ENCODE data around the gene PEX5.

DNA sequence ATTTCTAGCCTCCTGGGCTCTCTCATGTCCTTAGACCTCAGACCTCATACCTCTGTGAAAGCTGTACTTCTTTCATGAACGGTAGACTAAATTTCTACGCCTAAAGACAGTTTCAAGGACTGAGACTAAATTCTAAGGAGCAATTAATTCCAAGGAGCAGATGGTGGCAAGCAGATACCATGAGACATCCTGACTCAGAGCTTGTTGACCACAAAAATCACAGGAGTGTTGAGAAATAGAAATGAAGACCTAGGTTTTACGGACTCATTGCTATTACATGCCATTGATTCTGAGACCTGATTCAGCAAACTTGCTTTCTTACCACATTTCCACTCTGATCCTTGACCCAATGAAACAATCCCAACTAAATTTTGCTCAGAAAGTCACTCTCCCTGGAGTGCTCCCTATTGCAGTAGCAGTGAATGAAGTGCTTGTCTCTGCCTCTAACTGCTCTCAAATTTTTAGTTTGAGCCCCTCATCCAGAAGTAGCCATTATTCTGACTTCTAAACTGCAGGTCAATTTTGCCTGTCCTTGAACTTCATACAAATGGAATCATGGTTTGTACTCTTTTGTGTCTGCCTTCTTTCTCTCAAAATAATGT lies 52.0 kb downstream of the PEX5 start:
- TF ChIP-seq POLR2AphosphoS5 (IDR thresholded peaks at IDR 0.05; ENCODE audit: low read depth) = no peak
- TF ChIP-seq, protein P1, sequence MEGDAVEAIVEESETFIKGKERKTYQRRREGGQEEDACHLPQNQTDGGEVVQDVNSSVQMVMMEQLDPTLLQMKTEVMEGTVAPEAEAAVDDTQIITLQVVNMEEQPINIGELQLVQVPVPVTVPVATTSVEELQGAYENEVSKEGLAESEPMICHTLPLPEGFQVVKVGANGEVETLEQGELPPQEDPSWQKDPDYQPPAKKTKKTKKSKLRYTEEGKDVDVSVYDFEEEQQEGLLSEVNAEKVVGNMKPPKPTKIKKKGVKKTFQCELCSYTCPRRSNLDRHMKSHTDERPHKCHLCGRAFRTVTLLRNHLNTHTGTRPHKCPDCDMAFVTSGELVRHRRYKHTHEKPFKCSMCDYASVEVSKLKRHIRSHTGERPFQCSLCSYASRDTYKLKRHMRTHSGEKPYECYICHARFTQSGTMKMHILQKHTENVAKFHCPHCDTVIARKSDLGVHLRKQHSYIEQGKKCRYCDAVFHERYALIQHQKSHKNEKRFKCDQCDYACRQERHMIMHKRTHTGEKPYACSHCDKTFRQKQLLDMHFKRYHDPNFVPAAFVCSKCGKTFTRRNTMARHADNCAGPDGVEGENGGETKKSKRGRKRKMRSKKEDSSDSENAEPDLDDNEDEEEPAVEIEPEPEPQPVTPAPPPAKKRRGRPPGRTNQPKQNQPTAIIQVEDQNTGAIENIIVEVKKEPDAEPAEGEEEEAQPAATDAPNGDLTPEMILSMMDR (conservative IDR thresholded peaks at IDR 0.05; ENCODE audit: low read depth in 2 of 2) = no peak
- no peak for TF ChIP-seq EZH2 (IDR thresholded peaks at IDR 0.05; ENCODE audit: low read depth, unreplicated experiment)
- TF ChIP-seq, protein P2, sequence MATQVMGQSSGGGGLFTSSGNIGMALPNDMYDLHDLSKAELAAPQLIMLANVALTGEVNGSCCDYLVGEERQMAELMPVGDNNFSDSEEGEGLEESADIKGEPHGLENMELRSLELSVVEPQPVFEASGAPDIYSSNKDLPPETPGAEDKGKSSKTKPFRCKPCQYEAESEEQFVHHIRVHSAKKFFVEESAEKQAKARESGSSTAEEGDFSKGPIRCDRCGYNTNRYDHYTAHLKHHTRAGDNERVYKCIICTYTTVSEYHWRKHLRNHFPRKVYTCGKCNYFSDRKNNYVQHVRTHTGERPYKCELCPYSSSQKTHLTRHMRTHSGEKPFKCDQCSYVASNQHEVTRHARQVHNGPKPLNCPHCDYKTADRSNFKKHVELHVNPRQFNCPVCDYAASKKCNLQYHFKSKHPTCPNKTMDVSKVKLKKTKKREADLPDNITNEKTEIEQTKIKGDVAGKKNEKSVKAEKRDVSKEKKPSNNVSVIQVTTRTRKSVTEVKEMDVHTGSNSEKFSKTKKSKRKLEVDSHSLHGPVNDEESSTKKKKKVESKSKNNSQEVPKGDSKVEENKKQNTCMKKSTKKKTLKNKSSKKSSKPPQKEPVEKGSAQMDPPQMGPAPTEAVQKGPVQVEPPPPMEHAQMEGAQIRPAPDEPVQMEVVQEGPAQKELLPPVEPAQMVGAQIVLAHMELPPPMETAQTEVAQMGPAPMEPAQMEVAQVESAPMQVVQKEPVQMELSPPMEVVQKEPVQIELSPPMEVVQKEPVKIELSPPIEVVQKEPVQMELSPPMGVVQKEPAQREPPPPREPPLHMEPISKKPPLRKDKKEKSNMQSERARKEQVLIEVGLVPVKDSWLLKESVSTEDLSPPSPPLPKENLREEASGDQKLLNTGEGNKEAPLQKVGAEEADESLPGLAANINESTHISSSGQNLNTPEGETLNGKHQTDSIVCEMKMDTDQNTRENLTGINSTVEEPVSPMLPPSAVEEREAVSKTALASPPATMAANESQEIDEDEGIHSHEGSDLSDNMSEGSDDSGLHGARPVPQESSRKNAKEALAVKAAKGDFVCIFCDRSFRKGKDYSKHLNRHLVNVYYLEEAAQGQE (IDR thresholded peaks at IDR 0.05; ENCODE audit: unreplicated experiment) = no peak
- no peak for TF ChIP-seq CREB1 (CRISPR knock-in tag; IDR thresholded peaks at IDR 0.05; ENCODE audit: low read depth)
- no peak for TF ChIP-seq ZNF114 (CRISPR knock-in tag; IDR thresholded peaks at IDR 0.05)
- no peak for TF ChIP-seq JUNB (IDR thresholded peaks at IDR 0.05; ENCODE audit: unreplicated experiment)
- no peak for TF ChIP-seq NANOG (IDR thresholded peaks at IDR 0.05; ENCODE audit: borderline replicate concordance)
- TF ChIP-seq, protein P3, sequence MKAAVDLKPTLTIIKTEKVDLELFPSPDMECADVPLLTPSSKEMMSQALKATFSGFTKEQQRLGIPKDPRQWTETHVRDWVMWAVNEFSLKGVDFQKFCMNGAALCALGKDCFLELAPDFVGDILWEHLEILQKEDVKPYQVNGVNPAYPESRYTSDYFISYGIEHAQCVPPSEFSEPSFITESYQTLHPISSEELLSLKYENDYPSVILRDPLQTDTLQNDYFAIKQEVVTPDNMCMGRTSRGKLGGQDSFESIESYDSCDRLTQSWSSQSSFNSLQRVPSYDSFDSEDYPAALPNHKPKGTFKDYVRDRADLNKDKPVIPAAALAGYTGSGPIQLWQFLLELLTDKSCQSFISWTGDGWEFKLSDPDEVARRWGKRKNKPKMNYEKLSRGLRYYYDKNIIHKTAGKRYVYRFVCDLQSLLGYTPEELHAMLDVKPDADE (IDR thresholded peaks at IDR 0.05) = no peak
